SK-N-SH (cell line): ENCODE data around the gene TDRD10.

Source experiments
- CTCF ChIP-seq: fragments of 200-600 bp; sonication (generic); IDR thresholded peaks from 2 replicates; pipeline ENCODE4 v1.6.1; 2017; ENCODE audit warnings: antibody characterized with exemption, mild to moderate bottlenecking, moderate library complexity
- RCOR1 ChIP-seq: fragments of 150-350 bp; IDR thresholded peaks from 2 replicates; pipeline ENCODE4 v1.6.1; 2017; ENCODE audit warnings: antibody characterized with exemption, low read length

- TF ChIP-seq CTCF (no peak), RCOR1 (no peak)
These were observed 1.5 kb upstream of the TDRD10 start for GRCh38 chr1:154500533-154500932.
